Measurements from ENCODE around the gene AGAP3.

The AGAP3 gene

GRCh38 chr7:151057989-151058780 lies 28.1 kb upstream of the AGAP3 start:
- peak; percentile 81 to 100 (median 99) for DNase-seq

- DNase-seq = peak in 7 of 56 donors; percentile 40 to 75 (median 60)
Observed at GRCh38 chr7:151058781-151059366, 27.4 kb upstream of the AGAP3 start.

- peak in 55 of 56 donors; percentile 38 to 93 (median 81) for DNase-seq
Observed at GRCh38 chr7:151059367-151060112, 26.7 kb upstream of the AGAP3 start, which contains the start of gene SLC4A2. Gene SLC4A2 (plus strand): TSS chr7:151059589. CDS start chr7:151061988, 2,399 bp downstream.

GRCh38 chr7:151060113-151060415 lies 26.2 kb upstream of the AGAP3 start:
- peak in 3 of 56 donors; percentile 34 to 55 (median 45) for DNase-seq

- DNase-seq = peak in 31 of 56 donors; percentile 21 to 59 (median 41)
Observed at GRCh38 chr7:151060416-151061212, 25.7 kb upstream of the AGAP3 start.

- no peak for DNase-seq
Observed at GRCh38 chr7:151061213-151062110, 24.8 kb upstream of the AGAP3 start.

GRCh38 chr7:151062111-151062398 lies 24.2 kb upstream of the AGAP3 start:
- no peak for DNase-seq

GRCh38 chr7:151062399-151063211 lies 23.7 kb upstream of the AGAP3 start:
- peak in 1 of 56 donors; percentile 26 for DNase-seq

GRCh38 chr7:151063212-151063561 lies 23.1 kb upstream of the AGAP3 start:
- no peak for DNase-seq

GRCh38 chr7:151064454-151064853 lies 21.8 kb upstream of the AGAP3 start:
- DNase-seq = no peak

GRCh38 chr7:151064993-151065392 lies 21.3 kb upstream of the AGAP3 start:
- no peak for DNase-seq

GRCh38 chr7:151065516-151065915 lies 20.8 kb upstream of the AGAP3 start:
- no peak for DNase-seq

- DNase-seq = no peak
Observed at GRCh38 chr7:151066273-151066974, 19.9 kb upstream of the AGAP3 start.

GRCh38 chr7:151068069-151068773 lies 18.1 kb upstream of the AGAP3 start:
- no peak for DNase-seq

GRCh38 chr7:151069841-151070573 lies 16.3 kb upstream of the AGAP3 start:
- no peak for DNase-seq

- DNase-seq = no peak
Observed at GRCh38 chr7:151070574-151070960, 15.7 kb upstream of the AGAP3 start.

GRCh38 chr7:151071032-151071866 lies 15.0 kb upstream of the AGAP3 start:
- DNase-seq = no peak
